GM18526 (cell line): ENCODE data around the gene APOA4.

Experiments
- POLR2A ChIP-seq: IDR thresholded peaks from 3 replicates; pipeline ENCODE4 v1.6.1; 2011; ENCODE audit not compliant: insufficient read length; ENCODE audit errors: extremely low read depth

The APOA4 gene

DNA sequence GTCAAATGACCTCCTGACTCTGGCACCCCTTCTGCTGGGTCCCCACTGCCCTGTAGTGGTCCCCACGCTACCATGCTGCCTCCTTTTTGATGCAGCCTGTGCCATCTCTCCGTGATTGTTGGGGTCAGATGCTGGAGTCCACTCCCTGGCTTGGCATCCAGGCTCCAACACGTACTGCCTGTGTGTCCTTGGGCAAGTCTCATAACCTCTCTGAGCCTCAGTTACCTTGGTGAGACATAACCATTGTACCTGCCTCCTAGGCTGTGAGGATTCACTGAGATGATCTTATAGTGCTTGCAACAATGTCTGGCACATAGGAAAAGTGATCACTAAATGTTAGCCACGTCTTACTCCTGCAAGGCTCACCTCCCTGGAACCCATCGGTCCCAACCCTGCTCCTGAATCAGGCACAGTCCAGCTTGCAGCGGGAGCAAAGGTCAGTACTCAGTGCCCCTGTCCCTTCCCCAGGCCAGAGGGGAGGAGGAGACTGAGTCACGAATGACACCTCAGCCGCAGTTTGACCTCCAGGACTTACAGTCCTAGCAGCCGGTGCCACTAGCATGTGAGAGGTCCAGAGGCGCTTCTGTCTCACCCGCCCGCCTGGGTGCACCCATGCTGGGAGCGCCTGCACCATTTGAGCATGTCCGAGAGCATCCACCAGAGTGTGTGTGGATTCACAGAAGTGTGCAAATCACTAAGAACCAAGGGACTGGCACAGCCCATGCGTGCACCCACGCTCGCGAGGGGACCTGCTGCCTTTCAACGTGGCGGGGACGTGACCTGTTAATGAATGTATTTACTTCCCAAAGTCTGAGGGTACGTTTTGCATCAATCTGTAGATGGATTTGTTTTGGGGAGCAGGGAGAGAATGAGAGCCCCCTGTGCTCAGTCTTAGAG is 3.0 kb upstream of the APOA4 start:
- no peak for TF ChIP-seq POLR2A

DNA sequence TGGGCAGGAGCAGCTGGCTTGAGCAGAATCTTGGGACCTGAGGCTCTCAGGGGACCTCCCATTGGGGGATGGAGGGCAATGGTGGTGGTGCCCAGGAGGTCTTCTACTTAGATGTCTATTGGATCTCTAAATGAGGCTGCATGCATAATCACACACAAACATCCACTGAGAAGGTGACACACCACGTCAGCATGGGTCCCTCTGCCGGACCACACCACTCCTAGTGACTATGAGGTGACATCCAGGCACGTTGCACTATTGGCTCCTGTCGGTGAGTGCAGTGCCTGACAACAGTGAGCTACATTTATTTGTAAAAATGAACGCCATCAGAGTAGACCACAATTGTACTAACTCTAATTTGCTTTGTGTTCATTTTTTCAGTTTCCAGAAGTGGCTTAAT is 2.3 kb upstream of the APOA4 start:
- no peak for TF ChIP-seq POLR2A

DNA sequence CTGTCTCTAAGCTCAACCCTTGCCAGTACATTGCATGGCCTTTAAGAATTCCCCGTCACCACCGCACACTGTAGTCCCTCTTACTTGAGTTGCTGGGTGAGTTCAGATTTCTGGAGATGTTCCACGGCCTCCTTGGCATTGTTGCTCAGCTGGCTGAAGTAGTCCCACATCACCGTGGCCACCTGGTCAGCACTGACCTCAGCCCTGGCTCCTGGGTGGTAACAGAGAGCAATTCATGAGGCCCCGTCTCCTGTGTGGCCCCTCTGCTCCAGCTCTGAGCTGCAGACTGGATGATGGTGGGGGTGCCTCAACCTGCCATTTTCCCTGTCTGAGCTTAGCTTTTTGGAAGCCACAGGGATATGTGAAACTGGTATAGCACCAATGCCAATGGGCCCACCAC is 529 bp downstream of the APOA4 start:
- TF ChIP-seq POLR2A, result no peak

DNA sequence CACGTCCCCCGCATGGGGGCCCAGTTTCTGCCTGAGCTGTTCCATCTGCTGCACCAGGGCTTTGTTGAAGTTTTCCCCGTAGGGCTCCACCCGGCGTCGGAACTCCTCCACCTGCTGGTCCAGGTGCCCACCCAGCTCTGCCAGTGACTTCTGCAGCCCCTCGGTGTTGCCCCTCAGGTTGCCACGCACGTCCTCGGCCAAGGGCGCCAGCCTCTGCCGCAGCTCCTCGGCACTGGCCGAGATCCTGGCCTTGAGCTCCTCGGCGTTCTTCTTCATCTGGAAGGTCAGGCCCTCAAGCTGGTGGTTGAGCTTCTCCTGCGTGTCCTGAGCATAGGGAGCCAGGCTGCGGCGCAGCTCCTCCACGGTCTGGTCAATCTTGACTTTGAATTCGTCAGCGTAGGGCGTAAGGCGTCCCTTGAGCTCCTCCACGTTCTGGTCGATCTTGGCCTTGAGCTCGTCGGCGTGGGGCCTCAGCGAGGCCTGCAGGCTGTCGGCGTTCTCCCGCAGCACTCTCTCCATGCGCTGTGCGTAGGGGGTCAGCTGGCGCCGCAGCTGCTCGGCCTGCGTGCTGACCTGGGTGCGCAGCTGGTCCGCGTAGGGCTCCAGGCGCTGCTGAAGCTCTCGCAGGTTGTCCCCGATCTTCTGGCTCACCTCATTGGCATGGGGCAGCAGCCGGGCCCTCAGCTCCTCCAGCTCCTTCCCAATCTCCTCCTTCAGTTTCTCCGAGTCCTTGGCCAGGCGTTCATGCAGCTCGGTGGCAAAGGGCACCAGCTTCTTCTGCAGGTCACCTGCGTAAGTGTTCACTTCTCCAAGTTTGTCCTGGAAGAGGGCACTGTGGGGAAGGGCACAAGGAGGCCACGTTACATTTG is 1.8 kb downstream of the APOA4 start:
- no peak for TF ChIP-seq POLR2A

DNA sequence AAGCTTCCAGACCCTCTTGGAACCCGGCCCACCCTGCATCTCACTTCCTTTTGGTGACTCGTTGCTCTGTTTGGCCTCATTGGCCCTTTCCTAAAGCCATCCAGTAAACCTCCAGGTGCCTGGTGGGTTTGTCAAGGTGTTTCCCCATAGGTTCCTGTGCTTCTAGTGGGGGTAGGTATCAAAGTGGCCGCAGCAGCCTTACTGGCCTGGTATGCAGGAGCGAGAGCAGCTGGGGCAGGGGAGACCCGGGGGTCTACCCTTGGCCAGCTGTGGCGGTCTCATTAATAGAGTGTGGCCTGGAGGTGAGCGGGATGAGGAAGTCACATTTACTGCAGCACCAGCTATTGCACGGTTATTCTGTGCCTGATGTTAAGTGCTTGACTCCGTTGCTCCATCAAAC is 4.1 kb downstream of the APOA4 start:
- no peak for TF ChIP-seq POLR2A

DNA sequence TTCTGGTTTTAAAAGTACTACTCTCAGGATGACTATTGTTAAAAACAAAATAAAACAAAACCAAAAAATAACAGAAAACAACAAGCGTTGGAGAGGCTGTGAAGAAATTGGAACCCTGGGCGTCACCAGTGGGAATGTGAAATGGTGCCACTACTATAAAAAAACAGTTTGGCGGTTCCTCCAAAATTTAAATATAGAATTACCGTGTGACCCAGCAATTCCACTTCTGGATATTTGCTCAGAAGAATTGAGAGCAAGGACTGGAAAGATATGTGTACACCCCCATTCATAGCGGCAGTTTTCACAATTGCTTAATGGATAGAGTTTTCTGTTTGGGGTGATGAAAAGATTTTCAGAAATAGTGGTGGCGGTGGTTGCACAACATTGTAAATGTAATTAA is 8.6 kb downstream of the APOA4 start:
- no peak for TF ChIP-seq POLR2A

DNA sequence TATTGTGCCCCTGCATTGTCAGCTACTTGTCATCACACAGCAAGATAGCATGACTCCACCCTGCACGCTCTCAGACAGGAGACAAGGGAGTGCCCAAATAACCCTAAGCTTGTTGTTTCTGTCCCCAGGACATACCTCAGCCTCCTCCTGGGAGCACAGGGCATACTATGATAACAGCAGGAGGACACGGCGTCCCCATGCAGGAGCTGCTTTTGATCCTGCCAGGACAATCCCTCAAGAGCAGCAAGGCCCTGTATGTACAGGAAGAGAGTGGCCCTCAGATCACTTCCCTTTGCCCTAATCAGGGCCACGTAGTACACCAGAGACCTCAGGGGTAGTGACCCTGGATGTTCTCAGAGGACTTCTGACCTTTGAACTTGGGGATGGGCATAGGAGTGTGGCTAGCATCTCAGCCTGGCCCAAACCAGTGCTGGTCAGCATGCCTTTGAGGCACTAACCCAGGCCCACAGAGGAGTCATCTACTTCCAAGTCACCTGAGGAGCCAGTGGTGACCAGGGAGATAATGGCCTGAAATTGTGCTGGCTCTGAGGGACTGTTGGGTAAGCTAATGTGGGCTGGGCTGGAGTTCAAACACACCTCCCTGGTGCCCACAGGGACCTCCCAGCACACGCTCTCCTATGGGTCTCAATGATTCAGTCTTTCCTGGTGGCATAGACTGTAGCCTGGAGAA is 9.2 kb downstream of the APOA4 start:
- no peak for TF ChIP-seq POLR2A

DNA sequence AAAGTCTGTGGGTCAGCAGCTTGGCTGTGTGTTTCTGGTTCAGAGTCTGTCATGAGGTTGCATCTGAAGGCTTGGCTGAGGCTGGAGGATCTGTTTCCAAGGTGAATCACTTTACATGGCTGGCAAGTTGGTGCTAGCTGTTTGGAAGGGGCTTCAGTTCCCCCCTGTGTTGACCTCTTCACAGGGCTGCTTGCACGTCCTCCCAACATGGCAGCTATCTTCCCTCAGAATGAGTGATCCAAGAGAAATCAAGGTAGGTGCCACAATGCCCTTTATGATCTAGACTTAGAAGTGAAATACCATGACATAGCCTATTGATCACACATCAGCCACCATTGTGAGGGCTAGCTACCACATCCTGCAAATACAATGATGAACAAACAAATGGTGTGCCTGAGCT is 9.9 kb downstream of the APOA4 start:
- TF ChIP-seq POLR2A, result no peak

DNA sequence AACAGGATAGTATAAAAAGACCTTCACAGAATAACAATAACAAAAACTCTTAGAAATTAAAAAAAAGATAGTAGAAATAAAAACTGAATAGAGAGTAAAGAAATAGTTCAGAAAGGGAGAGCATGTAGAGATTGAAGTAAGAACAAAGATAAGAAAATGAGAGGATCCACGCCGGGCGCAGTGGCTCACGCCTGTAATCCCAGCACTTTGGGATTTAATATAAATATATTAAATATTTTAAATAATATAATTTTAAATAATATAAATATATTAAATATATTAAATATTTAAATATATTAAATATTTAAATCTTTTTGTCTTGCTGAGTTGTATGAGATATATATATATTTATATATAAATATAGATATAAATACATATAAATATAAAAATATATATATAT is 11.0 kb downstream of the APOA4 start:
- no peak for TF ChIP-seq POLR2A

DNA sequence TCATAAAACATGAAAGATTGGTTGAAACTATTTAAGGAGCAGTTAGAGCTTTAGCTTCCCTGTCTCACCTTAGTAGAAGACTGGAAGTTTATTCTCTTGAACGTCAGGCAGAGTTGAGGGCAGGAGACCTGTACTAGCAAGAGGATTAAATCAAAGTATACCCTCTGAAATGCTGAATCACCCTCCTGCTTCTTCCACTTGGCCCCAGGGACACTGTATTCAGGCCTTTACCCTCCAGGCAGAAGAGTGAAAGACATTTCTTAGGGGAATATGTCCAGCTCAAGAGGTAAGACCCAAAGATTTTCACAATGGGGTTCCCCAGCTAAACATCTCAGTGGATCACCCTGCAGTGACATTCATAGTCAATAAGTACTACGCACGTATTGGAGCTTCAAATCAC is 11.9 kb downstream of the APOA4 start:
- no peak for TF ChIP-seq POLR2A

DNA sequence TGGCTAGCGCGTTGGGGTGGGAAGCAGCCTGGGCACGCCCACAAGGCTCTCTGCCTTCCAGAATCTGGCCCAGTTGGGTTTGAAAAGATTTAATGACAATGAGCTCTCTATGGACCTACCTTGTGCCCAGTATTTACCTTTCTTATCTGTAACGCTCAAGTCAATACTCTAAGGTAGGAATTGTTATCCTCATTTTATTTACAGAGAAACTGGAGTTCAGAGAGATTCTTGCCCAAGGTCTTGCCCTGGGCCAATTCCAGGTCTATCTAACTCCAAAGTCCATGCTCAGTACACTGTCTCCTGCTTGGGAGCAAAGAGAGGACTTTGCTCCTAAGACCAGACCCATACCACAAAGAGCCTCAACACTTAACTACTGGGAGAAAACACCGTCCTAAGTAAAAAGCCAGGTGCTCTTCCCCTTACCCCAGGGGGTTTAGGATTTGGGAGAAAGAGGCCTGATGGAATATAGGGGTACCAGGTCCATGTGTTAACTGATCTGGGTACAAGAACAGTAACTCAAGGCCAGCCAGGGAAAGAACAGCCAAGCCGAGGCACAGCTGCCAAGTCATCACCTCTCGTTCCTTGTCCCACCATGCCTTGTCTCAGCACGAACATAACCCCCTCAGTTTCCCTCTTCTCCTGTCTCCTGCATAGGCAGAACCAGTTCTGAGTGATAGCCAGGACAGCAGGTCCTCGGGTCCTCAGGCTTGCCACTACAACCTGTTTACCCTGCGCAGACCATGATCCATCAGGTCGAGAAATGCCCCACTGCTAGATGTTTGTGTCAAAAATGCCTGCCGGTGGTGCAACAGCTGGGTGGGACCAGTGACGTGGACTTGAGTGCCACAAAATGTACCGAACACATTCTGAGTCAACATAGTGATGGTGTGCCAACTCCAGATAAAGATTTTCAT is 14.6 kb downstream of the APOA4 start:
- no peak for TF ChIP-seq POLR2A

DNA sequence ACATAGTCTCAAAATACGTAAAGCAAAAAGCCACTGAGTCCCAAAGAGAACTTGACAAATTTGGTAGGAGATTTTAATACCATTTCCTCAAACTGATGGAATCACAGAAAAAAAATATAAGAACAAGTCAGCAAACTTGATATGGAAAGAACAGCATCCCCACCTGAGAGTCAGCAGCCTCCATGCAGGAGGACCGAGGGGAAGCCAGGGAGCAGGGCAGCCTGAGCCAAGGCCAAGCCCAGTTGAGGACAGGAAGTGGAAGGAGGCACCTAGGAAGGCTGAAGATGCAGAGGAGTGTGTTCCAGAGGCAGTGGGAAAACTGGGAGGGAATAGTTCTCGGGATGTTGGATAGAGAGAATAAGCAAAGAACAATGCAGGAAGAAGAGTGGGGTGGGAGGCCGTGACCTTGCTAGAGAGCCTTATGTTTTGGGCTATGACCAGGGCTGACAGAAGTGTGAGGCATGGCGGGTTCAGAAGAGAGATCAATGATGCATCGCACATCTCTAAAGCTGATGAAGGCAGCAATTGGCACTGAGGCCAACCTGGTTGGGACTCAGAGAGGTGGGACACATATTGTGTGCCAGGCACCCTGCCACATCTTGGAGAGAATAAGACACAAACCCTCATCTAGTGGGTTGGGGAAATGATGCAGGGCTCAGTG is 15.4 kb downstream of the APOA4 start:
- no peak for TF ChIP-seq POLR2A

DNA sequence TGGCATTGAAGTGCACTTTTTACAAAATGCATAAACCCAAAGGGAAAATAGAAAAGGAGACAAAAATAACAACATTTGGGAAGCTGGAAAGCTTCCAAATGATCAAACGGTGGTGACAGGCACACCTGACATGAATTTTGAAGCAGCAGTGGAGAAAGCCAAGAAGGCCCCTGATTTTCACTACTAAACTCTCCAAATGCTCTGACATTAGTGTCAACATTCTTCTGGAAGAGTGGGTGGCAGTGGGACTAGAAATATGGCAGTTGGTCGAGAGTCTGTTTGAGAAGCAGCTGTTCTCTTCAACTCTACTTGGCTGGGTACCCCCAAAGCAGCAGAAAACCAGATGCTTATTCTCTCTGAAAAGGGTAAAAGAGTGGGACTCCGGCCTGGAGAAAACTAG is 19.1 kb downstream of the APOA4 start:
- no peak for TF ChIP-seq POLR2A

DNA sequence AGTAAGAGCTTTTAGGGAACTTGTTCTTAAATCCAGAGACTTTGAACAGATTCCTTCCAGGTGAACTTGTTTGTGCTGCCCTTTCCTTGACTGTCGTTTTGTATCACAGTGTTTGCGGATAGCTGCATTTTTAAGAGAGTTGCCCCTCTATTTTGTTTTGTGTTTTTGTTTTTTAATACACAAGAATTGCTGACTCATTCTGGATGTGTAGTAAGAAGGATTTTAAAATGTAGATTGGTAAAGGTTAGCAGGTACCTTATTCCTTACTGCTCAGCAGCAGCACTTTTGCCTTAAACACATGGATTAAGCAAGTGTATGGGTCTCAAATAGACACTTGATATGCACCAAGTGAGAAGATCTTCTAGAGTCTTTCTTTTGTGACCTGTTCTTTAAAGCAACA is 22.5 kb downstream of the APOA4 start:
- TF ChIP-seq POLR2A, result no peak
